ENCODE measurements around the gene NME5. TPM values are rescaled to one million over a fixed set of nuclear protein-coding genes. Genes with fewer than 3 reads are reported as not detected.

The NME5 gene
- total RNA-seq, 5 donors from 2014 or later (not counting 1 experiment from before 2014, with no cell fraction given), result not detected

DNA sequence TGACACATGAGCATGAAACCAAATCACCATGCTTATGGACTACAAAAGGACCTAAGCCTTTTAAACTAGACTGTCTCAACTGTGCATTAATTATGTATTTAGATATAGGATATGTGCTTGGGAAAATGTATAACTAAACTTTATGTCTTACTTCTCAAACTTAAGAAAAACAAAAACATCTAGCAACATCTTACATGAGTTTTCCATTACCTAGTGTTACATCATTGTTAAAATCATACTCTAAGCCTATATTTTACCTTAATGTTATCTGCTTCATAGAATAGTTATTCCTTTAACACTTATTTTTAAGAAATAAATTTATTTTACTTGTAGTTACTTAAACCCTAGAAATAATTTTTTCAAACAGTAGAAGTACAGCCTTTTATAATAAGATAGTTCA, 24.0 kb downstream of the NME5 start:
- H3K4me3 Mint-ChIP-seq, result no peak overlapping the region
- no peaks in the 10 kb centered on the region for H3K9me3 ChIP-seq
- H3K27ac Mint-ChIP-seq, result no peak overlapping the region
- H3K27ac ChIP-seq (ENCODE audit: low read length), result no peak overlapping the region
- H3K27me3 Mint-ChIP-seq, result peaks cover 3 to 6% of the 10 kb centered on the region in 2 donors
- H3K4me1 ChIP-seq (ENCODE audit: control insufficient read depth in 1 of 2, extremely low read depth in 1 of 2, insufficient read depth in 2 of 2, low read length in 2 of 2), result no peaks in the 10 kb centered on the region
- no peaks in the 10 kb centered on the region for H3K36me3 ChIP-seq (ENCODE audit: control insufficient read depth in 2 of 2, extremely low read depth in 1 of 2, insufficient read depth in 1 of 2, low read length in 1 of 2)
- no peak for ATAC-seq (replicated peaks in 1 of 4)
- H3K36me3 Mint-ChIP-seq, result no peaks in the 10 kb centered on the region
- no peaks in the 10 kb centered on the region for H3K9me3 Mint-ChIP-seq
- H3K4me1 Mint-ChIP-seq, result no peaks in the 10 kb centered on the region
- POLR2A ChIA-PET, result no interaction called here
- DNase-seq, result no peak
- CTCF ChIA-PET, result no interaction called here
- H3K4me3 ChIP-seq (ENCODE audit: control insufficient read depth in 1 of 2, extremely low read depth in 1 of 2, low read length in 1 of 2), result no peak overlapping the region
- peaks cover 0 to 12% of the 10 kb centered on the region in 2 experiments for H3K27me3 ChIP-seq (replicated peaks in 1 of 2; ENCODE audit: control insufficient read depth in 2 of 2, extremely low read depth in 1 of 2, insufficient read depth in 2 of 2, low read length in 1 of 2)

DNA sequence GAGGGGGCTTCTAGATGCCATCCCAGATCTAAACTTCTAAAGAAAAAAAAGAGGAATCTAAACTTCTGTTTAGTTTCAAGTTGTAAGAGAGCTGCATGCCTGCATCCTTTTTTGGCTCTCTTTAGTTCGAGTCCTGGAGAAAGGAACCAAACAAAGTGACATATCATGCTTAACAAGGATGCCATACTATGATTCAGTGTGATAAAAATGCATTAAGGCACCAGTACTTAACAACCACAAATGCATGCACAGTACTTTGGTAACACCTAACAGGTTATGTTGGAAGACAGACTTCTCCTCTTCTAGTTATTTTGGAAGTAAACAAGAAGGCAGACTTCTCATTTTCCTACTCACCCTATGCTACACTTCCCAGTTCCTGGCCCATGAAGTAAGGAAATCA, 27.3 kb downstream of the NME5 start:
- POLR2A ChIA-PET, result no interaction called here
- DNase-seq (no peak), ATAC-seq (replicated peaks in 1 of 4) (no peak)
- no peaks in the 10 kb centered on the region for H3K4me1 ChIP-seq (ENCODE audit: control insufficient read depth in 1 of 2, extremely low read depth in 1 of 2, insufficient read depth in 2 of 2, low read length in 2 of 2)
- Mint-ChIP-seq H3K27ac (no peak overlapping the region), H3K36me3 (no peaks in the 10 kb centered on the region), H3K9me3 (no peaks in the 10 kb centered on the region), H3K4me1 (no peaks in the 10 kb centered on the region), H3K4me3 (no peak overlapping the region), H3K27me3 (peaks cover 0 to 8% of the 10 kb centered on the region in 2 donors)
- no peaks in the 10 kb centered on the region for H3K9me3 ChIP-seq
- CTCF ChIA-PET, result interaction anchor here in 1 of 2 donors (0.5 to 0.7 kb wide), 2 partner anchors 37 to 296 kb away, joined by 3 to 7 read pairs; no protein-coding TSS in a partner anchor
- no peak overlapping the region for H3K27ac ChIP-seq (ENCODE audit: low read length)
- 40% methylated on average over 1 of the region's 1 CpG for WGBS (ENCODE audit: insufficient coverage)
- no peaks in the 10 kb centered on the region for H3K36me3 ChIP-seq (ENCODE audit: control insufficient read depth in 2 of 2, extremely low read depth in 1 of 2, insufficient read depth in 1 of 2, low read length in 1 of 2)
- H3K27me3 ChIP-seq (replicated peaks in 1 of 2; ENCODE audit: control insufficient read depth in 2 of 2, extremely low read depth in 1 of 2, insufficient read depth in 2 of 2, low read length in 1 of 2), result peaks cover 0 to 9% of the 10 kb centered on the region in 2 experiments
- H3K4me3 ChIP-seq (ENCODE audit: control insufficient read depth in 1 of 2, extremely low read depth in 1 of 2, low read length in 1 of 2), result no peak overlapping the region

DNA sequence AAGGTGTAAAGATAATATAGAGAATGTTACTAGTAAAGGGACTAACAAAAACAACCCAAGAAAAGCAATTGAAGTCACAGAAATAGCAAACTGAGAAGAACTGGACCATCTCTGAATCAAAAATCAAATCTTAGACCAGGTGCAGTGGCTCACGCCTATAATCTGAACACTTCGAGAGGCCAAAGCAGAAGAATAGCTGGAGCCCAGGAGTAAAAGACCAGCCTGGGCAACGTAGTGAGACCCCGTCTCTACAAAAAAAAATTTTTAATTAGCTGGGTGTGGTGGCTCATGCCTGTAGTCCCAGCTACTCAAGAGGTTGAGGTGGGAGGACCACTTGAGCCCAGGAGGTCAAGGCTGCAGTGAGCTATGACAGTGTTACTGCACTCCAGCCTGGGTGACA, 28.0 kb downstream of the NME5 start:
- no peak overlapping the region for H3K4me3 Mint-ChIP-seq
- no peaks in the 10 kb centered on the region for H3K4me1 Mint-ChIP-seq
- Histone ChIP-seq H3K9me3 (no peaks in the 10 kb centered on the region), H3K4me3 (ENCODE audit: control insufficient read depth in 1 of 2, extremely low read depth in 1 of 2, low read length in 1 of 2) (no peak overlapping the region), H3K4me1 (ENCODE audit: control insufficient read depth in 1 of 2, extremely low read depth in 1 of 2, insufficient read depth in 2 of 2, low read length in 2 of 2) (no peaks in the 10 kb centered on the region), H3K36me3 (ENCODE audit: control insufficient read depth in 2 of 2, extremely low read depth in 1 of 2, insufficient read depth in 1 of 2, low read length in 1 of 2) (no peaks in the 10 kb centered on the region), H3K27me3 (replicated peaks in 1 of 2; ENCODE audit: control insufficient read depth in 2 of 2, extremely low read depth in 1 of 2, insufficient read depth in 2 of 2, low read length in 1 of 2) (peaks cover 0 to 7% of the 10 kb centered on the region in 2 experiments), H3K27ac (ENCODE audit: low read length) (no peak overlapping the region)
- no peak for DNase-seq
- WGBS (ENCODE audit: insufficient coverage), result no CpG with 5 or more reads among the region's 4 CpGs
- ChIA-PET CTCF (interaction anchor here (0.6 to 0.7 kb wide), 2 partner anchors 22 to 37 kb away, joined by 3 read pairs; no protein-coding TSS in a partner anchor), POLR2A (no interaction called here)
- H3K9me3 Mint-ChIP-seq, result no peaks in the 10 kb centered on the region
- H3K27me3 Mint-ChIP-seq, result peaks cover 0 to 7% of the 10 kb centered on the region in 2 donors
- no peak for ATAC-seq (replicated peaks in 1 of 4)
- no peaks in the 10 kb centered on the region for H3K36me3 Mint-ChIP-seq
- H3K27ac Mint-ChIP-seq, result no peak overlapping the region

DNA sequence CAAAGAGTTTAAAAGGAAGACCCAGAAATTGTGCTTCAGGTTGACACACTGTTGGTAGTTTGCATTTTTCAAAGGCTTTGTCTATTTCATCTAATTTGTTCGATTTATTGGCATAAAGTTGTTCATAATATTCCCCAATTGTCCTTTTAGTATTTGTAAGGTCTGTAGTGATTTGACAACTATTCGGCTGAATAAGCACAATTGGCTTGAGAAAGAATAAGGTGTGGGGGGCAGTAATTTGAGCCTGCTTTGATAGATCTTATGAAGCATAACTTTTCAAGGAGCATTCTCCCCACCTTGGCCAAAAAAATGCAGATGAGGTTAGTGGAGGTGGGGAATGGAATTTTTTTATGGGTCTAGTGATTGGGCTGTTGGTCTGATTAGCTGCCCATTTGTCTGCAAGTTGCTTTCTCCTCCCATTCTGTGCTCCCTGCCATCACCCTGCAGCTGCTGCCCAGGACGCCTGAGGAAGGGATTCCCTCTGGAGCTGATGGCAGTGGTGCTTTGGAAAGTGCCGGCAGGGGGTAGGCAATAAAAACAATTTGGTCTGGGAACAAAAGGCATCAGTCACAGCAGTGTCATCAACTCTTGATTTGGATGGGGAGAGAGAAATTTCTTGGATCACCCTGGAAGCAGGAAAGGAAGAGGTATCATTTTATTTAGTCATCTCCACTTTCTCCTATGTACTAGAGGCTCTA, 28.8 kb downstream of the NME5 start:
- no peak overlapping the region for H3K4me3 ChIP-seq (ENCODE audit: control insufficient read depth in 1 of 2, extremely low read depth in 1 of 2, low read length in 1 of 2)
- Mint-ChIP-seq H3K4me3 (no peak overlapping the region), H3K4me1 (no peaks in the 10 kb centered on the region), H3K9me3 (no peaks in the 10 kb centered on the region), H3K27ac (no peak overlapping the region), H3K27me3 (peaks cover 0 to 9% of the 10 kb centered on the region in 2 donors), H3K36me3 (no peaks in the 10 kb centered on the region)
- H3K9me3 ChIP-seq, result no peaks in the 10 kb centered on the region
- H3K27me3 ChIP-seq (replicated peaks in 1 of 2; ENCODE audit: control insufficient read depth in 2 of 2, extremely low read depth in 1 of 2, insufficient read depth in 2 of 2, low read length in 1 of 2), result peaks cover 0 to 7% of the 10 kb centered on the region in 2 experiments
- 92% methylated on average over 2 of the region's 4 CpGs for WGBS (ENCODE audit: insufficient coverage)
- H3K4me1 ChIP-seq (ENCODE audit: control insufficient read depth in 1 of 2, extremely low read depth in 1 of 2, insufficient read depth in 2 of 2, low read length in 2 of 2), result no peaks in the 10 kb centered on the region
- POLR2A ChIA-PET, result interaction anchor here in 1 of 2 donors (0.6 kb wide), 1 partner anchor 10 kb away, joined by 8 read pairs; no protein-coding TSS in a partner anchor
- H3K36me3 ChIP-seq (ENCODE audit: control insufficient read depth in 2 of 2, extremely low read depth in 1 of 2, insufficient read depth in 1 of 2, low read length in 1 of 2), result no peaks in the 10 kb centered on the region
- DNase-seq, result no peak
- no peak overlapping the region for H3K27ac ChIP-seq (ENCODE audit: low read length)
- CTCF ChIA-PET, result interaction anchor here in 1 of 2 donors (0.6 kb wide), 1 partner anchor 22 kb away, joined by 3 read pairs; no protein-coding TSS in a partner anchor
- no peak for ATAC-seq (replicated peaks in 1 of 4)

DNA sequence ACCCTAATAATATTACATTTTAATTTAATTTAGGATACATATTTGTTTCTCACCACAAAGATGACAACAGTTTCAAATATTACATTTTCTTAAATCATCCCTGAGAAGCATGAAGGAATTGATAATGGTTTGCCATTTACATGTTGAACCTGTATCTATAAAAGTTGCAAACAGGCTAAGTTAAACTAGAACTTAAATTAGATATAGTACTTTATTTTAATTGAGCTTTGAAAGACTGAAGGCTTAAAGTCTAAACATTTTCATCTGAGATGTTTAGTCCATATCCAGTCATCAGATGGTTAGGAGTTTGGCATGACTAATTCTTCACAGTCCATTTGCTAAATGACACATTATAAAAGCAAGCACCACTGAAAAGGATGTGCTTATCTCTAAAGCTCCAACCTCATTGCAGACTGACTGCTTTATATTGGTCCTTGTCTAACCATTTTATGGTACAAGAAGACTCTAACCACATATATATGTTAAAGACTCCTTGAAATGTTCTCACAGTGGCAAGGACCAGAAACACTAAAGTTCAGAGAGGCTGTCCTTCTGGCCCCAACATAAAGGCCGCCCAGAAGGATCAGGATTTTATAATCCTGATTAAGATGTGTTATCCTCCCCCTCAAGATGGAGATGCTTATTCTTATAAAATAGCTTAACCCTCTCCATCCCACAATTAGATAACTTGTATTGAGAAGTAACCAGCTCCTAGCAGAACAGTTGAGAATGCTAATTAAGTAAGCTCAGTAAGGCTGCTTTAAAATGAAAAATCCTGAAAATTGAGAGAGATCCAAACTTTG, 29.6 kb downstream of the NME5 start:
- Histone ChIP-seq H3K4me3 (ENCODE audit: control insufficient read depth in 1 of 2, extremely low read depth in 1 of 2, low read length in 1 of 2) (no peak overlapping the region), H3K27me3 (replicated peaks in 1 of 2; ENCODE audit: control insufficient read depth in 2 of 2, extremely low read depth in 1 of 2, insufficient read depth in 2 of 2, low read length in 1 of 2) (peaks cover 0 to 7% of the 10 kb centered on the region in 2 experiments), H3K36me3 (ENCODE audit: control insufficient read depth in 2 of 2, extremely low read depth in 1 of 2, insufficient read depth in 1 of 2, low read length in 1 of 2) (no peaks in the 10 kb centered on the region), H3K27ac (ENCODE audit: low read length) (no peak overlapping the region), H3K4me1 (ENCODE audit: control insufficient read depth in 1 of 2, extremely low read depth in 1 of 2, insufficient read depth in 2 of 2, low read length in 2 of 2) (no peaks in the 10 kb centered on the region), H3K9me3 (no peaks in the 10 kb centered on the region)
- Mint-ChIP-seq H3K27ac (no peak overlapping the region), H3K9me3 (no peaks in the 10 kb centered on the region), H3K27me3 (peaks cover 0 to 9% of the 10 kb centered on the region in 2 donors), H3K4me3 (no peak overlapping the region), H3K4me1 (no peaks in the 10 kb centered on the region), H3K36me3 (no peaks in the 10 kb centered on the region)
- no peak for DNase-seq
- ChIA-PET CTCF (interaction anchor here in 1 of 2 donors (0.8 kb wide), 1 partner anchor 33 kb away, joined by 3 read pairs; no protein-coding TSS in a partner anchor), POLR2A (interaction anchor here in 1 of 2 donors (0.6 kb wide), 1 partner anchor 9 kb away, joined by 8 read pairs; no protein-coding TSS in a partner anchor)
- ATAC-seq (replicated peaks in 1 of 4), result no peak
- WGBS (ENCODE audit: insufficient coverage), result no CpG with 5 or more reads among the region's 1 CpG

DNA sequence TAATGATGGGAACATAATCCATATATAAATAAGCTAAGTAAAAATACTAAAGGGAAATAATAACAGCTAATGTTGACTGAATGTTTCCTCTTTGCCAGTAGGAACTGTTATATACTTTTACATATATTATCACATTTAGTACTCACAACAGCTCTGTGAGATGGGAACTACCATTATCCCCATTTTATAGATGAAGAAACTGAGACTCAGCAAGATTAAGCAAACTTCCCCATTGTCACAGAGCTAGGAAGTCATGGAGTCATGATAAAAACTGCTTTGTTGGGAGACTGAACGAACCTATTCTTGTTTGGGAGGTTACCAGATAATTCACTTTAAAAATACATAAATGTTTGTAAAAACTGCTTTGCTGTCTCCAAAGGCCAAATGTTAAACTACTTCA, 32.0 kb downstream of the NME5 start:
- H3K9me3 Mint-ChIP-seq, result no peaks in the 10 kb centered on the region
- peaks cover 0 to 9% of the 10 kb centered on the region in 2 donors for H3K27me3 Mint-ChIP-seq
- ATAC-seq (replicated peaks in 1 of 4) (no peak), DNase-seq (no peak)
- H3K4me1 Mint-ChIP-seq, result no peaks in the 10 kb centered on the region
- POLR2A ChIA-PET, result no interaction called here
- CTCF ChIA-PET, result interaction anchor here in 1 of 2 donors (0.7 kb wide), 1 partner anchor 29 kb away, joined by 5 read pairs; no protein-coding TSS in a partner anchor
- no CpG with 5 or more reads among the region's 1 CpG for WGBS (ENCODE audit: insufficient coverage)
- H3K4me3 Mint-ChIP-seq, result no peak overlapping the region
- Histone ChIP-seq H3K4me3 (ENCODE audit: control insufficient read depth in 1 of 2, extremely low read depth in 1 of 2, low read length in 1 of 2) (no peak overlapping the region), H3K9me3 (no peaks in the 10 kb centered on the region), H3K36me3 (ENCODE audit: control insufficient read depth in 2 of 2, extremely low read depth in 1 of 2, insufficient read depth in 1 of 2, low read length in 1 of 2) (no peaks in the 10 kb centered on the region), H3K4me1 (ENCODE audit: control insufficient read depth in 1 of 2, extremely low read depth in 1 of 2, insufficient read depth in 2 of 2, low read length in 2 of 2) (no peaks in the 10 kb centered on the region), H3K27ac (ENCODE audit: low read length) (no peak overlapping the region), H3K27me3 (replicated peaks in 1 of 2; ENCODE audit: control insufficient read depth in 2 of 2, extremely low read depth in 1 of 2, insufficient read depth in 2 of 2, low read length in 1 of 2) (no peaks in the 10 kb centered on the region)
- H3K27ac Mint-ChIP-seq, result no peak overlapping the region
- no peaks in the 10 kb centered on the region for H3K36me3 Mint-ChIP-seq

Data from T-cell (primary cell).